GM21528 (cell line): Measurements from ENCODE around the gene PNPO.
"Not testable (repeated sequence)": the region's sequence is repeated elsewhere in the genome, so short reads cannot be mapped to it uniquely, and the experiment has no call there.

Source experiments
- ATAC-seq: cut with Tn5 transposase; IDR thresholded peaks from one replicate; pipeline ENCODE4 v1.9.1; 2021; ENCODE audit warnings: mild to moderate bottlenecking, moderate library complexity; ENCODE audit not compliant: unreplicated experiment, low FRiP score

PNPO gene

DNA sequence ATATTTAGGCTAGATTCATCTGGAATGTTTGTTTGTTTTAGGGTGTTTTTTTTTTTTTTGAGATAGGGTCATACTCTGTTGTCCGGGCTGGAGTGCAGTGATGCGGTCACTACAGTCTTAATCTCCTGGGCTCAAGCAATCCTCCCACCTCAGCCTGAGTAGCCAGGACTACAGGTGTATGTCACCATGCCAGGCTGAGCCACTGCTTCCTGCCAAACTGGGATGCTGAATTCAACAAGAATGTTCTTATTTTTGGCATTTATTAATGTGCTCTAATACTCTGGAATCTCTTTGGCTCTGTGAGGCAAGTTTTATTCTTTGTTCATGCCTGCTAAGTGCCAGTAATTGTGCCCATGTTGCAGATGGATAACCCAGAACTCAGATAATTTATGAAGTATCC, 23.8 kb upstream of the PNPO start:
- ATAC-seq, result no peak

DNA sequence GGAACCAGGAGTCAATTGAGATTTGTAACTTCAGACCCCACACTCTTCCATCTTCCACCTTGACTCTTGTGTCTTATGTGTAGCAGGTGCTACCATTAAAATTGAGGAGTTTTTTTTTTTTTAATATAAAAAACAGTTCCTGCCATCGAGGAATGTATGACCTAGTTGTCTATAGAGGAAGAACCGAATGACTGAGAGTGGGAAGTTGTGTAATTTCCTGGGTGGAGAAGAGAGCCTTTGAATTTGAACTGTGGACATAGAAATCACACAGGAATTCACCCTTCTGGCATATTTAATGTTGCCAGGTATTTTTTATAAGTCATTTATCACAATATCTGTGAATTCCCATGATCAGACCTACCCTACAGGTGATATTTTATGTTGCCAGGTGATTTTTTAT, 23.4 kb upstream of the PNPO start:
- ATAC-seq, result no peak

DNA sequence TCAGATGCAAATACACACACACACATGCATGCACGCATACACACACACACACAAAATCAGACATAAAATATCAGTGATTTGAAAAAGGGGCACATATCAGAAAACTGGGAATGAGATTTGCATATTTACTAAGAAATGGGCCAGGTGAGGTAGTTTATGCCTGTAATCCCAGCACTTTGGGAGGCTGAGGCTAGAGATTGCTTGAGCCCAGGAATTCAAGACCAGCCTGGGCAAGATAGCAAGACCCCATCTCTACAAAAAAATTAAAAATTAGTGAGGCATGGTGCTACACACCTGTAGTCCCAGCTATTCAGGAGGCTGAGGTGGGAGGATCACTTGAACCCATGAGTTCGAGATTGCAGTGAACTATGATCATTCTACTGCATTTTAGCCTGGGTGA, 22.4 kb upstream of the PNPO start:
- no peak for ATAC-seq

DNA sequence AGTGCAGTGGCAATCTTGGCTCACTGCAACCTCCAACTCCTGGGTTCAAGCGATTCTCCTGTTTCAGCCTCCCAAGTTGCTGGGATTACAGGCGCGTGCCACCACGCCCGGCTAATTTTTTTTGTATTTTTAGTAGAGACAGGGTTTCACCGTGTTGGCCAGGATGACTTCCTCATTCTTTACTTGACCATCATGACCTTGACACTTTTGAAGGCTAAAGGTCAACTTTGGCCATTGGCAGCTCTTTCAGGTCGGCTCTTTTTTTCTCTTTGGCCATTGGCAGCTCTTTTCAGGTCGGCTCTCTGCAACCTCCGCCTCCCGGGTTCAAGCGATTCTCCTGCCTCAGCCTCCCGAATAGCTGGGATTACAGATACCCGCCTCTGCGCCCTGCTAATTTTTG, 21.5 kb upstream of the PNPO start:
- ATAC-seq, result not testable (repeated sequence)

DNA sequence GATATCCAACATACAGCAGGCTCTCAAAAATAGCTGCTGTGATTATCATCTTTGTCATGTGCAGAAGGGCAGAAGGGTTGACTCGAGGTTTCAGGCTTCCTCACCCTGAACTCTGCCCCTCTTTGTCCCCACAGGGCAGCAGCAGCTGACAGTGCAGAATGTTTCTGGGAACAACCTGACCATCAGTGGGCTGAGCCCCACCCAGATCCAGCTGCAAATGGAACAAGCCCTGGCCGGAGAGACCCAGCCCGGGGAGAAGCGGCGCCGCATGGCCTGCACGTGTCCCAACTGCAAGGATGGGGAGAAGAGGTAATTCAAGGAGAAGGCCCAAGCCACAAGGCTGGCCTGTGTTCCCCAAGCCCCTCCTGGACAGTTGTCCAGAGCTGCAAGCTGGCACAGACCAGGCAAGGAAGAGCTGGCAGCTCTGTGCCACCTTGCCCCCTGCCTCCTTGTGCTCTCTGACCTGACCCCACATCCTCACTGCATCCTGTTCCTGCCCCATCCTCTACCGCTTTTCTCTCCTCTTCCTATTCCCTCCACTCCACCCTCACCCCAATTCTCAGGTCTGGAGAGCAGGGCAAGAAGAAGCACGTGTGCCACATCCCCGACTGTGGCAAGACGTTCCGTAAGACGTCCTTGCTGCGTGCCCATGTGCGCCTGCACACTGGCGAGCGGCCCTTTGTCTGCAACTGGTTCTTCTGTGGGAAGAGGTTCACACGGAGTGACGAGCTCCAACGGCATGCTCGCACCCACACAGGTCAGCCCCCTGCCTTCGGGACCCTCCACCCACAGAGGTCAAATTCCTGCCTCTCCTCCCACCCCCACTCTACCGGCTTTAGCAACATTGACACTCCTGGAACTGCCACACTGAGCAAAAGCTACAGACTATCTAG, 16.3 kb upstream of the PNPO start:
- no peak for ATAC-seq

DNA sequence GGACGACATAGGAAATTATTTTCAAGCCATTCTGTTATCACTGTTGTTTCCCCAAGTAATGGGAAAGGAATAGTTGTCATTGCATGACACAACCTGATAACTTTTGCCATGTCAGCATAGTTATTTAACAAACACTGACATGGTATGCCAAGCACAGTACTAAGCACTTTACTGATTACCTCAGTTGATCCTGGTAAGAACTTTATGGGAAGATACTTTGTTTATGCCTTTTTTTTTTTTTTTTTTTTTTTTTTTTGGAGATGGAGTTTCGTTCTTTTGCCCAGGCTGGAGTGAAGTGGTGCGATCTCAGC, 15.7 kb upstream of the PNPO start:
- no peak for ATAC-seq

DNA sequence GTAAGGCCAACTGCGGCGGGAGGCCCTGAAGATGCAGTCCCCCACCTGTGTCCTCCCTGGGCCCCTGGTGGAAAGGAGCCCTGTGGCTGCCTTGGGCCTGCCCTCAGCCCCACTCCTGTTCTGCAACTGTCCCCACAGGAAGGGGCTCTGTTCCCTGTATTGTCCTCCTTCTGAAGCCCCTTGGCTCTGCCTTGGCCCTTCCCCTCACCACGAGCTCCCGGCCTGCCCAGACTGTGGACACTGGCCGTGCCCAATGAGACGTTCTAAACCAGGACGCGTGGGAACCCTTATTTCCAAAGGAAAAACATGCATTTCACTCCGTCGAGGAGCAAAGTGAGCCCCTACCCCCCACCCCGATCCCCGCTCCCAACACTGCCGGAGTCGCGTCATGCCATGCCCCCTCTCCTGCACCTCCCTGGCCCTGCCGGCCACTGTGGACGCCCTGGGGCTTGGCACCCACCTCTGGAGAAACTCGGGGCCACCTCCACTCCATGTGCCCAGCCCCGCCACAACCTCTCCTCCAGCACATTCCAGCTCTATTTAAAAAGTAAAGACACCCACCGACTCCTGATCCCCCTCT, 13.5 kb upstream of the PNPO start:
- ATAC-seq, result no peak

DNA sequence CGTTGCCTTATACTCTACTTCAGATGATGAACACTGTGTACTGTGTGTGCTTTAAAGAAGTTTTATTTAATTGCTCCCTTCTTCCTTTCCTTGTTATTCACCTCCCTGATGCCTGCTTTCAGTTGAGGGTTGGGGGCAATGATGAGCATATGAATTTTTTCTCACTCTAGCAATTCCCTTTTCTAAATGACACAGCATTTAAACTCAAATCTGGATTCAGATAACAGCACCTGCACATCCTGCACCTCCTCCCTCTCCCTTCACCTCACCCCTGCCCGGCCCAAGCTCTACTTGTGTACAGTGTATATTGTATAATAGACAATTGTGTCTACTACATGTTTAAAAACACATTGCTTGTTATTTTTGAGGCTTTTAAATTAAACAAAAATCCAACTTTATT, 13.0 kb upstream of the PNPO start:
- ATAC-seq, result no peak

DNA sequence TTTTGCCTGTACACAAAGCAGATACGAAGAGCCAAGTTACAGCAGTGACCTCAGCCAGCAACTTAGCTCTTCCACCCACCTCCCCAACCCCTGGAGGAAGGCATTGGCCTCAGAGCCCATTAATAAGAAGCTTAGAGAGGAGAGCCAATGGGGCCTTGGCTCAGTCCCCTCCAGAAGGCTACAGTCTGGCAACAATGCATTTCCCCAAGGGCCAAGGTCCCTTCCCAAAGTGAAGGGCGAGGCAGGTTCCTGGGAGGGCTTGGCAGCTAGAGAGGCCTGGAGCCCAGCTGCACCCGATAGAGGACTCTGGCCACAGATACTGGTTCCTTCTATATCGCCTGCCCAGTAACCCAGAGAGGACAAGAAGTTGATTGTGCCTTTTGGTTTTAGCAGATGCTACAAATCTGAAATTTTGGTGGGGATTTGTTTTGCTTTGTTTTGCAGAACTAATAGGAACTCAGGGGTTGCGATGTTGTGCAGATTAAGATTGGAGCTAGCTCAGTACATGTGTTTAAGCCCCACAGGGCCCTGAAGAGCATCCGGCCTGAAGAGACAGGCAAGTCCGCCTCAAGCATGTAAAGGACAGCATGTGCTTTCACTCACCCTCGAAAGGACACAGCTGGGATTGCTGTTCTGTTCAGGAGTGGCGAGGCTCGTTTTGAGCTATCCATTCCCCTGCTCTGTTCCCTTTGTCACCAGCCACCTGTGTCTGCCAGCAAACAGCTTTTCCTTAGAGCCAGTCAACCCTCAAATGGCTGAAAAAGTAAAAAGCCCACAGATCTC, 12.0 kb upstream of the PNPO start:
- no peak for ATAC-seq

DNA sequence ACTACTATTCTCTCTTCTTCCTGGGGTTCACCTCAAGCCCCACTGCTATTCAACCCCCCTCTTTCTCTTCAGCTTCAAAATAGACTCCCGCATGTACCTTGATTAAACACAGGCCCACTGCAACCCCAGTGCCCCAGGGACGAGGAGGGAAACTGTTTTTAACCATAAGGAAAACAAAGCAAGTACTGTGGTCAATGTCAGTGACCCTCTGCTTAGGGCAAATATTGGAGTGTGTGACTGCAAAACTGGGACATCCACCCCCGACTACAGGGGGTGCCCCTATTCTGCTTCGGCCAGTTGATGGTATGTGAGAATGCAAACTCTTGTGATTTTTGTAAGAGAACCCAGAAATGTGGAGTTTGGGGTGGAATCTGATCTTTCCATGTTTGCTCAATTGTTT, 9.5 kb upstream of the PNPO start:
- no peak for ATAC-seq

DNA sequence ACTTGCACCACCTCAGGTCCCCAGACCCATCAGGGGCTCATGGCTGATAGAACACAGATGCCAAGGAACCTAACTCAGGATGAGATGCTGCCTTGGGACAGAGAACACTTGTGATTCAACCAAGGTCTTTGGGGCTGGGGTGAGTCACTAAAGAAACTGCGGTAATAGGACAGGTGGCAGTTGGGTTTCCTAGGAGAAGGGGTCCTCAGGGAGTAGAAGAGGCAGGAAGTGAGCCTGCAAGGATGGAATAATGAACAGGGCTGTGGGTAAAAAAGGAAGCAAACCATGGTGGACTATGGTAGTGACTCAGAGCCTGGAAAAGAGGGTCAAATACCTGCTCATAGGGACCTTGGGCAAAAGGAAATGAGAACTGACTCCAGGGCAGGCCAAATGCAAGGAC, 6.5 kb upstream of the PNPO start:
- ATAC-seq, result no peak

DNA sequence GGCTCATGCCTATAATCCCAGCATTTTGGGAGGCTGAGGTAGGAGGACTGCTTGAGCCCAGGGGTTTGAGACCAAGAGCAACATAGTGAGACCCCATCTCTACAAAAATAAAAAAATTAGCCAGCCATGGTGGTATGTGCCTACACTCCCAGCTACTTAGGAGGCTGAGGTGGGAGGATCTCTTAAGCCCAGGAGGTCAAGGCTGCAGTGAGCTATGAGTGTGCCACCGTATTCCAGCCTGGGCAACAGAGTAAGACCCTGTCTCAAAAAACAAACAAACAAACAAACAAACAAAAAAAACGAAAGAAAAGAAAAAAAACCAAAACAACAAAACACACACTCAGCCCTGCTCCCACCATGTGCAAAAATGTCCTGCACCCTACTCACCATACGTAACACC, 5.9 kb upstream of the PNPO start:
- not testable (repeated sequence) for ATAC-seq

DNA sequence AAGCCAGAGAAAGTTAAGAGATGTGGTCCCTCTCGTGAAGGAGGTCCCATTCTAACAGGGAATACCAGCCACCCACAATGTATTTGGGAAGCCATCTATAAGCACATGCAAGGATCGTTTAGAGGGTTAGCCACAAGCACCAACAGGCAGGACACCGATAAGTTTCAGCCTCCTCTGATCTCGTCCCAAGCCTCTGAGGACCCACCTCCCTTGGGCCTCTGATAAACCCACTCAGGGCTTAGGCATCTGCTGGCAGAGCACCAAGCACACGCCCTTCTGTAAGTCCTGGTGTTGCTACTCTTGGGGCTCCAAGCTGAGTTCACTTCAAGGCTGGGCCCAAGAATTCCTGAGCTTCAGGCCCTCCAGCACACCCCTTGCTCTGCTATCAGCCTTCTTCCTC, 5.4 kb upstream of the PNPO start:
- no peak for ATAC-seq

DNA sequence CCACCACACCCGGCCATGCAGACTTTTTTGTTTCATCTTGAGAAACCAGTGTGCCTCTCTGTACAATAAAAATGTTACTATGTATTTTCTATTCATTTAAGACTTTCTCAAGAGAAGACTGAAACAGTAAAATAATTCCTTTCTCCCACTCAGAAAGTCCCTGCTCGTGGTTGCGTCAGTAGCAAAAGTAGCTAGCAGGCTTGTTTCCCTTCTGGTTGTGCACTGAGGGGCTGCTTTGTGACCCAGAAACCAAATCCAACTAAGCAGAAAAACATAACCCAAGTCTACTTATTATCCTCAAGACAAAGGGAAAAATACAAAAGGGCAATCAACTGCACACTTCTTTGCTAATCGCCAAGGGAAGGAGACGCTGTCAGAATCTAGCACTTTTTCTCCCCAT, 3.4 kb upstream of the PNPO start:
- ATAC-seq, result no peak

DNA sequence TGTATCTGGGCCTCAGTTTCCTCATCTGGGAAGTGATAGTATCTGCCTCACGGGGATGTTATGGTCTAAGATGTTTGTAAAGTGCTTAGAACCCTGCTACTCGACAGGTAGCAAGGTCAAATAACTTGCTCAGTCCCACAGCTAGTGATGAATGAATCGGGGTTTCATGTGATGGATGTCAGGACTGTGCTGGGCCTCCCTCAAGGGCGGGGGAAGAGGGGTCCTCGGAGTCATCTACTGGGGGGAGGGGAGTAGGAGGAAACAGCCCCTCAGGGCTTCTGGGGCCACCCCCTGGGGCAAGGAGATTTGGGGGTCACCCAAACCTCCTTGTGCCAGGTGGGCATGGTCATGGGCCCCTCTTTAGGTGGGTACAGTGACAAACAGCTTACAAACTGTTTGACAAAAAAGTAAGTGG, 732 bp downstream of the PNPO start:
- ATAC-seq, result no peak

DNA sequence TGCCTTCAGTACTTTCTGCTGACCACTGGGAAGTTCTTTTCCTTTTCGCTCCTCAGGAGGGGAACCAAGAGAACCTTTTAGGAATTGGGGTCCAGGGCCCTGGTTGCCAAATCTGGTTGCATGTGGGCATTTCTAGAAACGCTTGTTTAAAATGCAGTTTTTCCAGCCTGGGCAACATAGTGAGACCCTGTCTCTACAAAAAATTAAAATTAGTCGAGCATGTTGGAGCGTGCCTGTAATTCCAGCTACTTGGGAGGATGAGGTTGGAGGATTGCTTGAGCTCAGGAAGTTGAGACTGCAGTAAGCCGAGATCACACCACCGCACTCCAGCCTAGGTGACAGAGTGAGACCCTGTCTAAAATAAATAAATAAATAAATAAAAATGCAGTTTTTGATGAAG, 1.2 kb downstream of the PNPO start:
- no peak for ATAC-seq

DNA sequence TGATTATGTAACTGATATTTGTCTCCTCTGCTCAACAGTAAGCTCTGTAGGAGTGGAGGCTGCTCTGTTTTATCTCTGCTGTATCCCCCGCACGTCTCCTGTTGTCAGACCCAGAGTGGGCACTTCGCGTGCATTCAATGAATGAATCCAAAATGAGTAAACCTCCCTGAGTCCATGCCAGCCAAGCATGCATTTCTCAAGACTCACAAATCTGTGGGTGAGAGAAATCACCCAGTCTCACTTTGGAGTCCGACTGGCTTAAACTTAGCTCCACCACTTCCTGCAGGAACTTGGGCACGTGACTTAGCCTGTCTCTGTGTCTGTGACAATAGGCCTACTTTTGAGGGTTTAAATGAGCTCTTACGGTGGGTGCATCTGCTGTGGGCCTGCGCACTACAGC, 3.7 kb downstream of the PNPO start:
- ATAC-seq, result no peak

DNA sequence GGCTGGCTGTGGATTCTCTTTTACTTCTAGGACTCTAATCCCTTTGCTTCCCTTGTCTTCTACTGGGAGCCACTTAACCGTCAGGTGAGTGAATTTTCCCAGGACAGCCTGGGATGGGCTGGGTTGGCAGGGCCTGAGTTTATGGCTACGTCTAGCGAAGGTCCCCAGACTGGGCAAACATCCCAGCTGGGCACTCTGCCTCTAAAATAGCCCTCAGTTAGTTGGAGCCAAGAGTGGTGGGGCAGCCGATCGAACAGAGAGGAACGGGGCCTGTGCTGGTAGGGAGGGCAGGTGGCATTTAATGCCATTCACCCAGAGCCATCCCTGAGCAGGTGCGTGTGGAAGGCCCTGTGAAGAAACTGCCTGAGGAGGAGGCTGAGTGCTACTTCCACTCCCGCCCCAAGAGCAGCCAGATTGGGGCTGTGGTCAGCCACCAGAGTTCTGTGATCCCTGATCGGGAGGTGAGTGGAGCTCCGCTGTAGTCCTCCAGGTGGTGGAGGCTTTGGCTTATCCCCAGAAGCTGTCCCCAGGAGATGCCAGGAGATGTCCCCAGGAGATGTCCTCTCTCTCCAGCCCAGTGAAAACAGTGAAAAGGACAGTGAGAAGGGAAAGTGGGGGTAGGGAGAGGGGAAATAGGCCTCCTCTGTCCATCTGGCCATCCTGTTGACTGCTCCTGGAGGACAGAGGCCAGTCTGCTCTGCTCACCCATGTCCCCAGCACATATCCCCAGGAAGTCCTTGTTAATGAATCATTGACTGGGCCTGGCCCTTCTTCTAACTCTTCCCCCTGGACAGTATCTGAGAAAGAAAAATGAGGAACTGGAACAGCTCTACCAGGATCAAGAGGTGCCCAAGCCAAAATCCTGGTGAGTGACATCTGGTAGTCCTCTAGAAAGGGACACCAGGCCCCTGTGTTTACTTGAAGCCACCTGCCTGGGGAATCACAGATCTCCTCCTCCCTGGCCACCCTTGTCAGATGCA, 4.4 kb downstream of the PNPO start:
- ATAC-seq, result no peak

DNA sequence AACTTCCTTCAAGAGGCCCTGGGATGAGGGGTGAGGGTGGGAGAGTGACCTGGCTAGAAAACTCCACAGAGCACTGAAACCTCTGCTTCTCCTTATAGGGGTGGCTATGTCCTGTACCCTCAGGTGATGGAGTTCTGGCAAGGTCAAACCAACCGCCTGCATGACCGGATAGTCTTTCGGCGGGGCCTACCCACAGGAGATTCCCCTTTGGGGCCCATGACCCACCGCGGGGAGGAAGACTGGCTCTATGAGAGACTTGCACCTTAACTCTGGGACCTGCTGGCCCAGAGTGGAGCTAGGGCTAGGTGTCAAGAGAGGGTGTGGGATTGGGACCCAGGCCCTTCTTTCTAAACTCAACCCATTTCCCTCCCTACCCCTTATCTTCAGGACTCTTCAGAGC, 5.1 kb downstream of the PNPO start:
- no peak for ATAC-seq

DNA sequence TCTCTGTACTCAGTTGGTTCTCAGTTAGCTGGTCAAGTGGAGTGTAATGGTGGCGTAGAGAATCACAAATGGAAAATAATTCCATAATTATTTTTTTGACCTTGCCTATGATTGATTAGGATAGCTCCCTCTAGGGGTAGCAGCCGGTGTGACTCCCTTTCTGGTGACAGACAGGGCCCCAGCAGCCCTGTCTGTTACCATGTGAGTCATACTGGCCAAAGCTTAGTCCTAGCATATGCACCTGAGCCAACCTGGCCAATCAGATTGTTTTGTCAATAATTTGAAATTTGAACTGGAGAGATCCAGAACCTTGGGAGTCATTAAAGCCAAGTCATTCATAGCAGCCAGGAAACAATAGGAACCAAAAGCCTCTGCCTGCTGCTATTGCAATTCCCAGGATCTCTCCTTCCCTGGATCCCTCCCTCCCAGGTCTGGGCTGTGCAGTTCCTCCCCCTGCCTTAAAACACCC, 5.6 kb downstream of the PNPO start:
- no peak for ATAC-seq
